Measurements from ENCODE around the gene MRGPRG. TPM values are rescaled to one million over a fixed set of nuclear protein-coding genes. Genes with fewer than 3 reads are reported as not detected.
"Not testable (repeated sequence)": the region's sequence is repeated elsewhere in the genome, so short reads cannot be mapped to it uniquely, and the experiment has no call there.

MRGPRG gene, protein sequence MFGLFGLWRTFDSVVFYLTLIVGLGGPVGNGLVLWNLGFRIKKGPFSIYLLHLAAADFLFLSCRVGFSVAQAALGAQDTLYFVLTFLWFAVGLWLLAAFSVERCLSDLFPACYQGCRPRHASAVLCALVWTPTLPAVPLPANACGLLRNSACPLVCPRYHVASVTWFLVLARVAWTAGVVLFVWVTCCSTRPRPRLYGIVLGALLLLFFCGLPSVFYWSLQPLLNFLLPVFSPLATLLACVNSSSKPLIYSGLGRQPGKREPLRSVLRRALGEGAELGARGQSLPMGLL
- polyA plus RNA-seq (2011; rRNA removed) (not detected in 2 replicates), polyA plus RNA-seq (2017; fragmentation: RNase III; extraction: RNeasy Plus Mini Kit Qiagen cat#74134 plus additional on column Dnase treatment) (not detected in 3 replicates), polyA minus RNA-seq (2011; rRNA and poly(A)+ RNA removed) (not detected in 2 replicates)
- polyA plus RNA-seq (2012; cell fraction: cytosol; rRNA removed), result not detected in 2 replicates
- not detected in 2 replicates for polyA plus RNA-seq (2012; cell fraction: nucleus; rRNA removed)

DNA sequence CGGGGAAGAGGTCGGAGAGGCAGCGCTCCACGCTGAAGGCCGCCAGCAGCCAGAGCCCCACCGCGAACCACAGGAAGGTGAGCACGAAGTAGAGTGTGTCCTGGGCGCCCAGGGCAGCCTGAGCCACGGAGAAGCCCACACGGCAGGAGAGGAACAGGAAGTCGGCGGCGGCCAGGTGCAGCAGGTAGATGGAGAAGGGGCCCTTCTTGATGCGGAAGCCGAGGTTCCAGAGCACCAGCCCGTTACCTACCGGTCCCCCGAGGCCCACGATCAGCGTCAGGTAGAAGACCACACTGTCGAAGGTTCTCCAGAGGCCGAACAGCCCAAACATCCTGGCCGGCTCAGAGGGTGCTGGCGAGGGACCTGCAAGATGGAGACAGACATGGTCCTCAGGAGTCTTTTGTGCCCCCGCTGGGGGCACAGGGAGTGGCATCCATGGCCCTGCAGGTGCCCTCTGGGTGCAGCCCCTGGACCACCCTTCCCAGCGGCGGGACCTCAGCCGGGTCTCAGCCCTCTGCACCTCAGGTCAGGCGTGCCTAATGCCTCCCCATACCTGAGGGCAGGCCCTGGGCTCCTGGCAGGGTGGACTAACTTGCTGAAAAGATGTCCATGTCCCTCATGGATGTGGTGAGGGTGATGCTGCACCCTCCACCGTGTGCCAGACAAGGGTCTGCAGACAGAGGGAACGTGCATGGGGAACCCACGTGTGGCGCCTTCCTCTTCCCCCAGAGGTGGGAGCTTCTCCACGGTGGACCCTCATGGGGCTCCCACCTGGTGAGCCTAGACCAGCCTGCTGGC lies at the start of gene MRGPRG:
Gene MRGPRG, minus strand, starts transcription at position 331 of the 798 bp plus-strand sequence. Its CDS starts 0 bp downstream, at position 331.
- 74% methylated on average over 15 of the region's 35 CpGs for WGBS (ENCODE audit: missing lambda C conversion rate)
- Histone ChIP-seq H3K9me3 (no peaks in the 10 kb centered on the region), H3K4me3 (no peak within 1 kb of the TSS), H3K4me1 (peaks cover 5% of the 10 kb centered on the region; the same call in 1 of the 3 replicates), H3K4me2 (no peak within 1 kb of the TSS), H3K27ac (no peak within 1 kb of the TSS)
- no peak for FAIRE-seq
- no peak for DNase-seq (ENCODE audit: low read depth in 1 of 2, low spot score in 1 of 2)
- TF ChIP-seq, protein P1, sequence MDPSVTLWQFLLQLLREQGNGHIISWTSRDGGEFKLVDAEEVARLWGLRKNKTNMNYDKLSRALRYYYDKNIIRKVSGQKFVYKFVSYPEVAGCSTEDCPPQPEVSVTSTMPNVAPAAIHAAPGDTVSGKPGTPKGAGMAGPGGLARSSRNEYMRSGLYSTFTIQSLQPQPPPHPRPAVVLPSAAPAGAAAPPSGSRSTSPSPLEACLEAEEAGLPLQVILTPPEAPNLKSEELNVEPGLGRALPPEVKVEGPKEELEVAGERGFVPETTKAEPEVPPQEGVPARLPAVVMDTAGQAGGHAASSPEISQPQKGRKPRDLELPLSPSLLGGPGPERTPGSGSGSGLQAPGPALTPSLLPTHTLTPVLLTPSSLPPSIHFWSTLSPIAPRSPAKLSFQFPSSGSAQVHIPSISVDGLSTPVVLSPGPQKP (IDR thresholded peaks at IDR 0.05; ENCODE audit: low read depth, low read length), result no peak
- TF ChIP-seq HOXA7 (CRISPR knock-in tag; IDR thresholded peaks at IDR 0.05) (no peak), MAFK (IDR thresholded peaks at IDR 0.05; ENCODE audit: partially characterized antibody) (no peak), CHD2 (IDR thresholded peaks at IDR 0.05; ENCODE audit: low read length, partially characterized antibody) (no peak), HOXB5 (CRISPR knock-in tag; IDR thresholded peaks at IDR 0.05) (no peak), CBX2 (IDR thresholded peaks at IDR 0.05; ENCODE audit: borderline replicate concordance, low read depth) (no peak), PHF8 (IDR thresholded peaks at IDR 0.05; ENCODE audit: borderline replicate concordance, low read depth) (no peak), TFCP2L1 (CRISPR knock-in tag; IDR thresholded peaks at IDR 0.05) (no peak), RARB (CRISPR knock-in tag; IDR thresholded peaks at IDR 0.05) (no peak), RFX5 (IDR thresholded peaks at IDR 0.05) (no peak)
- TF ChIP-seq, protein P2, sequence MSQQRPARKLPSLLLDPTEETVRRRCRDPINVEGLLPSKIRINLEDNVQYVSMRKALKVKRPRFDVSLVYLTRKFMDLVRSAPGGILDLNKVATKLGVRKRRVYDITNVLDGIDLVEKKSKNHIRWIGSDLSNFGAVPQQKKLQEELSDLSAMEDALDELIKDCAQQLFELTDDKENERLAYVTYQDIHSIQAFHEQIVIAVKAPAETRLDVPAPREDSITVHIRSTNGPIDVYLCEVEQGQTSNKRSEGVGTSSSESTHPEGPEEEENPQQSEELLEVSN (IDR thresholded peaks at IDR 0.05; ENCODE audit: borderline replicate concordance, low read depth), result no peak
- TF ChIP-seq, protein P3, sequence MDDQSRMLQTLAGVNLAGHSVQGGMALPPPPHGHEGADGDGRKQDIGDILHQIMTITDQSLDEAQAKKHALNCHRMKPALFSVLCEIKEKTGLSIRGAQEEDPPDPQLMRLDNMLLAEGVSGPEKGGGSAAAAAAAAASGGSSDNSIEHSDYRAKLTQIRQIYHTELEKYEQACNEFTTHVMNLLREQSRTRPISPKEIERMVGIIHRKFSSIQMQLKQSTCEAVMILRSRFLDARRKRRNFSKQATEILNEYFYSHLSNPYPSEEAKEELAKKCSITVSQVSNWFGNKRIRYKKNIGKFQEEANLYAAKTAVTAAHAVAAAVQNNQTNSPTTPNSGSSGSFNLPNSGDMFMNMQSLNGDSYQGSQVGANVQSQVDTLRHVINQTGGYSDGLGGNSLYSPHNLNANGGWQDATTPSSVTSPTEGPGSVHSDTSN (IDR thresholded peaks at IDR 0.05), result no peak
- ATAC-seq, result no peak
- POLR2A ChIA-PET, result no interaction called here
- CTCF ChIA-PET, result interaction anchor here (0.7 to 2.6 kb wide), 3 partner anchors 8 to 181 kb away, joined by 3 to 10 read pairs (median 3); no protein-coding TSS in a partner anchor

DNA sequence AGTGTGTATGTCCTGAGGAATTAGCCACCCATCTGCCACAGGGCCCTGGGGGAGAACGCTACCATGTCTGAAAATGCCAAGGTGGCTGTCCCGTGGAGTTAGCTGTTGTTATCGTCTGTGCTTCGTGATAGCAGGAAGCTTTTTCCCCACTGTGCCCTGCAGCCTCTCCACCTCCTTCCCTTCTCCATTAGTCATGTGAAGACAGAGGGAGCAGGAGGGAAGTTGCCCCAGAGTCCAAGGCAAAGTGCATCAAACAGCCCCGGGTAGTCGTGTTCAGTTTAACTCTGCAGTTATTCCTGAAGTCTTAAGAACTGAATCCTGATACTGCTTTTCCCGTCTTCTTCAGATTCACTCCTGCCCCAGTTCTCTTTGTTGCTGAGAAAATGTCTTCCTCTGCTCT lies 43.9 kb upstream of the MRGPRG start:
- DNase-seq (ENCODE audit: low read depth in 1 of 2, low spot score in 1 of 2); CTCF ChIA-PET: not testable (repeated sequence)
- WGBS (ENCODE audit: missing lambda C conversion rate), result 38% methylated on average over 6 of the region's 7 CpGs

DNA sequence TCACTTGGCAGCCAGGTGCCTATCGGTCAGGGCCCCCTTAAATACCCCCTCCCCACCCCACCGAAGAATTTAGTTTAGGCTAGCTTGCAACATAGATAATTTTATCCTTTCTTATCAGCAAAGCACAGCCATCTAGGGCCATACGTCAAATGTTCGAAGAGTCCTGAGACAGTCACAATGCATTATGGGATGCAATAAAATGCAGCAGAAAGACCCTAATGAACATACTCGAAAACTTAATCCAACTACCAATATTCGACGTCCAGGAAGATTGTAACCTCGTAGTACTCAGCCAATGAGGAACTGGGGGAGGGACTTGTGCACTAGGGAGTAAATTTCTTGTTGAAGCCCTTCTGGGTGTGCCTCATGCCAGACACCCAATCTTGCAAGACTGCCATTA lies 43.2 kb upstream of the MRGPRG start:
- FAIRE-seq; POLR2A ChIA-PET; H3K9me3 ChIP-seq; CTCF ChIA-PET; H3K27ac ChIP-seq; ATAC-seq; H3K4me1 ChIP-seq; H3K4me2 ChIP-seq; DNase-seq (ENCODE audit: low read depth in 1 of 2, low spot score in 1 of 2); H3K4me3 ChIP-seq: not testable (repeated sequence)
- WGBS (ENCODE audit: missing lambda C conversion rate), result 42% methylated on average over 6 of the region's 8 CpGs

More for the DNA sequence above, 43.9 kb upstream of the MRGPRG start:
- FAIRE-seq, H3K9me3 ChIP-seq, H3K4me1 ChIP-seq, H3K4me3 ChIP-seq, H3K4me2 ChIP-seq, POLR2A ChIA-PET, H3K27ac ChIP-seq, ATAC-seq: not testable (repeated sequence)

DNA sequence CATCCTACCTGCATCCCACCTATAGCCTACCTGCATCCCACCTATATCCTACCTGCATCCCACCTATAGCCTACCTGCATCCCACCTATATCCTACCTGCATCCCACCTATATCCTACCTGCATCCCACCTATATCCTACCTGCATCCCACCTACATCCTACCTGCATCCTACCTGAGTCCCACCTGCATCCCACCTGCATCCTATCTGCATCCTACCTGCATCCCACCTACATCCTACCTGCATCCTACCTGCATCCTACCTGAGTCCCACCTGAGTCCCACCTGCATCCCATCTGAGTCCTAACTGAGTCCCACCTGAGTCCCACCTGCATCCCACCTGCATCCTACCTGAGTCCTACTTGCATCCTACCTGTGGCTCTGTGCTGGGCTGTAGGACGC lies 38.9 kb upstream of the MRGPRG start:
- H3K27ac ChIP-seq; H3K4me3 ChIP-seq; POLR2A ChIA-PET; CTCF ChIA-PET; FAIRE-seq; H3K4me1 ChIP-seq; H3K4me2 ChIP-seq; ATAC-seq; H3K9me3 ChIP-seq; DNase-seq (ENCODE audit: low read depth in 1 of 2, low spot score in 1 of 2): not testable (repeated sequence)
- 0% methylated on average over 1 of the region's 1 CpG for WGBS (ENCODE audit: missing lambda C conversion rate)

DNA sequence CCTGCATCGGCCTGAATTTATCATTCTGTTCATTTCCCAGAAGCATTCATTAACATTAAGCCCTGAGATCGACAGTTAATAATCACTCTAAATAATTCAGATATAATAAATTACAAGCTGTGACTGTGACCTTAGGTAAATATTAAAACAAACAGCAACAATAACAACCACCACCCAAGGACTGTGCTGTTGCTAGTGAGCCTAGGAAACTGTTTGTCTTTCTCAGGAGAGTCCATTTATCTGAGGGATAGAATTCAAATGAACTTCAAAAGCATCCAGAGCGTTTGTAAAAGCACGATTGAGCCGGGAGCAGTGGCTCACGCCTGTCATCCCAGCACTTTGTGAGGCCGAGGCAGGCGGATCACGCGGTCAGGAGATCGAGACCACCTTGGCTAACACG lies 36.6 kb upstream of the MRGPRG start:
- H3K4me3 ChIP-seq; DNase-seq (ENCODE audit: low read depth in 1 of 2, low spot score in 1 of 2); CTCF ChIA-PET; FAIRE-seq; POLR2A ChIA-PET; H3K4me2 ChIP-seq; H3K9me3 ChIP-seq; ATAC-seq; H3K4me1 ChIP-seq; H3K27ac ChIP-seq: not testable (repeated sequence)
- 82% methylated on average over 6 of the region's 12 CpGs for WGBS (ENCODE audit: missing lambda C conversion rate)

DNA sequence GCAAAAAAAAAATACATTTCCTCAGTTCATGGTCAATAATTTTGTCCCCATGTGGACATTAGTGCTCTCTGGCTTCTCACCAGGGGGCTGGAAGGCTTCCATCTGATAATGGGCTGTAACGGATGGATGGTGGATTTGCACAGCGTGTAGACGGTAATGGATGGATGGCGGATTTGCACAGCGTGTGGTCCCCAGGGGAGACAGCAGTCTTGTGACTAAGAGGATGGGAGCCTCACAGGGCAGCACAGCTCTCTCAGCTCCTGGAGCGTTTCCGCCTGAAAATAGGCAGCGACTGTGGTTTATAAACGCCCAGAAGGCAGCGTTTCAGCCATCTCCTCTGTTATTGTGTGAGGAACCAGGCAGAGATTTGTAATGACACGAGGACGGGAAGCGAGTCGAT lies 36.2 kb upstream of the MRGPRG start:
- FAIRE-seq, CTCF ChIA-PET: not testable (repeated sequence)

More for the DNA sequence above, 36.2 kb upstream of the MRGPRG start:
- DNase-seq (ENCODE audit: low read depth in 1 of 2, low spot score in 1 of 2); ATAC-seq; H3K4me2 ChIP-seq; H3K9me3 ChIP-seq; H3K4me3 ChIP-seq; H3K4me1 ChIP-seq; H3K27ac ChIP-seq; POLR2A ChIA-PET: not testable (repeated sequence)
- WGBS (ENCODE audit: missing lambda C conversion rate), result no CpG with 5 or more reads among the region's 14 CpGs
